Posterior vena cava (tissue), 2 donors: ENCODE data around the gene BSCL2. TPM values are rescaled to one million over a fixed set of nuclear protein-coding genes. Genes with fewer than 3 reads are reported as not detected.
"Not testable (repeated sequence)": the region's sequence is repeated elsewhere in the genome, so short reads cannot be mapped to it uniquely, and the experiment has no call there.

Source experiments
- DNase-seq: peaks from one replicate; pipeline ENCODE4 v3.0.0-alpha.2; 2020; ENCODE audit warnings: low spot score
- intact Hi-C, 2 donors: fragments of 100-400 bp; cut with DNase I; formaldehyde crosslinking; loops; one replicate each; pipeline versions ENCODE4 v1.14.1 to v1.14.2; 2022 to 2023
- total RNA-seq, 2 donors: library from RNA; stranded (reverse); fragmentation: NEBNext Ultra II Directional; extraction: Animal tissue kit (Norgen Biotek cat#: 25700); gene quantifications; one replicate each; pipeline ENCODE4 v1.2.1, GENCODE V29; 2021
- donor health status: DM: yes; HTN: yes; CAD: no.
- donor health status: DM: yes; HTN: yes; CAD: no.

The BSCL2 gene
- total RNA-seq, 2 donors from 2014 or later = 30.6 to 54.8 TPM

GRCh38 chr11:62667460-62667859, 39.8 kb downstream of the BSCL2 start:
- intact Hi-C loops = no loop called here
- DNase-seq = no peak

- intact Hi-C loops = no loop called here
- DNase-seq = no peak
These were observed 40.8 kb downstream of the BSCL2 start for GRCh38 chr11:62666259-62666926.

- peak; percentile 88 for DNase-seq
- intact Hi-C loops = no loop called here
These were observed 41.5 kb downstream of the BSCL2 start for GRCh38 chr11:62665599-62666258.

- intact Hi-C loops = no loop called here
- peak; percentile 98 for DNase-seq
These were observed 42.1 kb downstream of the BSCL2 start, which contains the start of the genes C11orf98 and CSKMT for GRCh38 chr11:62665075-62665598. C11orf98 (minus strand) TSS chr11:62665210; CDS start chr11:62665169, 41 bp downstream. CSKMT (plus strand) TSS chr11:62665312; CDS start chr11:62665880, 568 bp downstream.

- DNase-seq = peak; percentile 85
- intact Hi-C loops = no loop called here
These were observed 42.7 kb downstream of the BSCL2 start for GRCh38 chr11:62664405-62665074.

- no peak for DNase-seq
- intact Hi-C loops = no loop called here
These were observed 50.3 kb downstream of the BSCL2 start for GRCh38 chr11:62656796-62657429.

- no peak for DNase-seq
- intact Hi-C loops = no loop called here
These were observed 52.9 kb downstream of the BSCL2 start for GRCh38 chr11:62654297-62654696.

- no peak for DNase-seq
- intact Hi-C loops = no loop called here
These were observed 54.8 kb downstream of the BSCL2 start for GRCh38 chr11:62652161-62653006.

- intact Hi-C loops, DNase-seq: not testable (repeated sequence)
These were observed 56.9 kb downstream of the BSCL2 start for GRCh38 chr11:62650283-62650682.

- no peak for DNase-seq
- intact Hi-C loops = no loop called here
These were observed 57.7 kb downstream of the BSCL2 start for GRCh38 chr11:62649486-62649885.

- no peak for DNase-seq
- intact Hi-C loops = no loop called here
These were observed 58.3 kb downstream of the BSCL2 start for GRCh38 chr11:62648967-62649364.

GRCh38 chr11:62648185-62648966, 58.8 kb downstream of the BSCL2 start:
- no peak for DNase-seq

GRCh38 chr11:62647609-62648005, 59.6 kb downstream of the BSCL2 start:
- DNase-seq = no peak
- intact Hi-C loops = no loop called here

More at GRCh38 chr11:62648185-62648966, 58.8 kb downstream of the BSCL2 start:
- intact Hi-C loops = no loop called here

- no peak for DNase-seq
- intact Hi-C loops = no loop called here
These were observed 60.2 kb downstream of the BSCL2 start for GRCh38 chr11:62646825-62647608.

- peak; percentile 100 for DNase-seq
- intact Hi-C loops = no loop called here
These were observed 61.0 kb downstream of the BSCL2 start, which contains the start of gene GANAB for GRCh38 chr11:62645946-62646824. GANAB (minus strand) TSS chr11:62646613; CDS start chr11:62646599, 14 bp downstream.

GRCh38 chr11:62645671-62645945, 61.6 kb downstream of the BSCL2 start:
- DNase-seq = no peak
- intact Hi-C loops = no loop called here
